ENCODE measurements around the gene RNF208.

Gene RNF208

GRCh38 chr9:137186385-137186784 is 35.7 kb downstream of the RNF208 start:
- CTCF ChIA-PET = interaction anchor here (0.8 to 3.5 kb wide), 3 partner anchors 49 to 57 kb away, joined by 3 to 16 read pairs (median 3); no protein-coding TSS in a partner anchor
- TF ChIP-seq, protein P1, sequence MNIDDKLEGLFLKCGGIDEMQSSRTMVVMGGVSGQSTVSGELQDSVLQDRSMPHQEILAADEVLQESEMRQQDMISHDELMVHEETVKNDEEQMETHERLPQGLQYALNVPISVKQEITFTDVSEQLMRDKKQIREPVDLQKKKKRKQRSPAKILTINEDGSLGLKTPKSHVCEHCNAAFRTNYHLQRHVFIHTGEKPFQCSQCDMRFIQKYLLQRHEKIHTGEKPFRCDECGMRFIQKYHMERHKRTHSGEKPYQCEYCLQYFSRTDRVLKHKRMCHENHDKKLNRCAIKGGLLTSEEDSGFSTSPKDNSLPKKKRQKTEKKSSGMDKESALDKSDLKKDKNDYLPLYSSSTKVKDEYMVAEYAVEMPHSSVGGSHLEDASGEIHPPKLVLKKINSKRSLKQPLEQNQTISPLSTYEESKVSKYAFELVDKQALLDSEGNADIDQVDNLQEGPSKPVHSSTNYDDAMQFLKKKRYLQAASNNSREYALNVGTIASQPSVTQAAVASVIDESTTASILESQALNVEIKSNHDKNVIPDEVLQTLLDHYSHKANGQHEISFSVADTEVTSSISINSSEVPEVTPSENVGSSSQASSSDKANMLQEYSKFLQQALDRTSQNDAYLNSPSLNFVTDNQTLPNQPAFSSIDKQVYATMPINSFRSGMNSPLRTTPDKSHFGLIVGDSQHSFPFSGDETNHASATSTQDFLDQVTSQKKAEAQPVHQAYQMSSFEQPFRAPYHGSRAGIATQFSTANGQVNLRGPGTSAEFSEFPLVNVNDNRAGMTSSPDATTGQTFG (tag by site-specific recombination; IDR thresholded peaks at IDR 0.05; ENCODE audit: borderline replicate concordance) = no peak
- TF ChIP-seq SETDB1 (IDR thresholded peaks at IDR 0.05; ENCODE audit: insufficient read length, low read length) (no peak), ZNF600 (tag by site-specific recombination; IDR thresholded peaks at IDR 0.05) (no peak), ZNF837 (tag by site-specific recombination; IDR thresholded peaks at IDR 0.05) (no peak), ZNF777 (tag by site-specific recombination; IDR thresholded peaks at IDR 0.05; ENCODE audit: borderline replicate concordance) (no peak), ZEB2 (tag by site-specific recombination; IDR thresholded peaks at IDR 0.05) (no peak), ZNF223 (tag by site-specific recombination; IDR thresholded peaks at IDR 0.05) (no peak), HOXC10 (CRISPR knock-in tag; IDR thresholded peaks at IDR 0.05) (no peak), ZNF560 (tag by site-specific recombination; IDR thresholded peaks at IDR 0.05; ENCODE audit: borderline replicate concordance) (no peak), KLF16 (tag by site-specific recombination; IDR thresholded peaks at IDR 0.05) (no peak), ZBTB20 (tag by site-specific recombination; IDR thresholded peaks at IDR 0.05) (no peak), ZNF654 (tag by site-specific recombination; IDR thresholded peaks at IDR 0.05; ENCODE audit: low read depth) (no peak), ZFP41 (tag by site-specific recombination; IDR thresholded peaks at IDR 0.05; ENCODE audit: borderline replicate concordance) (no peak), PATZ1 (tag by site-specific recombination; IDR thresholded peaks at IDR 0.05) (no peak), OVOL3 (tag by site-specific recombination; IDR thresholded peaks at IDR 0.05) (no peak), ZNF175 (tag by site-specific recombination; IDR thresholded peaks at IDR 0.05) (no peak), ZNF10 (tag by site-specific recombination; IDR thresholded peaks at IDR 0.05) (no peak)
- TF ChIP-seq, protein P2, sequence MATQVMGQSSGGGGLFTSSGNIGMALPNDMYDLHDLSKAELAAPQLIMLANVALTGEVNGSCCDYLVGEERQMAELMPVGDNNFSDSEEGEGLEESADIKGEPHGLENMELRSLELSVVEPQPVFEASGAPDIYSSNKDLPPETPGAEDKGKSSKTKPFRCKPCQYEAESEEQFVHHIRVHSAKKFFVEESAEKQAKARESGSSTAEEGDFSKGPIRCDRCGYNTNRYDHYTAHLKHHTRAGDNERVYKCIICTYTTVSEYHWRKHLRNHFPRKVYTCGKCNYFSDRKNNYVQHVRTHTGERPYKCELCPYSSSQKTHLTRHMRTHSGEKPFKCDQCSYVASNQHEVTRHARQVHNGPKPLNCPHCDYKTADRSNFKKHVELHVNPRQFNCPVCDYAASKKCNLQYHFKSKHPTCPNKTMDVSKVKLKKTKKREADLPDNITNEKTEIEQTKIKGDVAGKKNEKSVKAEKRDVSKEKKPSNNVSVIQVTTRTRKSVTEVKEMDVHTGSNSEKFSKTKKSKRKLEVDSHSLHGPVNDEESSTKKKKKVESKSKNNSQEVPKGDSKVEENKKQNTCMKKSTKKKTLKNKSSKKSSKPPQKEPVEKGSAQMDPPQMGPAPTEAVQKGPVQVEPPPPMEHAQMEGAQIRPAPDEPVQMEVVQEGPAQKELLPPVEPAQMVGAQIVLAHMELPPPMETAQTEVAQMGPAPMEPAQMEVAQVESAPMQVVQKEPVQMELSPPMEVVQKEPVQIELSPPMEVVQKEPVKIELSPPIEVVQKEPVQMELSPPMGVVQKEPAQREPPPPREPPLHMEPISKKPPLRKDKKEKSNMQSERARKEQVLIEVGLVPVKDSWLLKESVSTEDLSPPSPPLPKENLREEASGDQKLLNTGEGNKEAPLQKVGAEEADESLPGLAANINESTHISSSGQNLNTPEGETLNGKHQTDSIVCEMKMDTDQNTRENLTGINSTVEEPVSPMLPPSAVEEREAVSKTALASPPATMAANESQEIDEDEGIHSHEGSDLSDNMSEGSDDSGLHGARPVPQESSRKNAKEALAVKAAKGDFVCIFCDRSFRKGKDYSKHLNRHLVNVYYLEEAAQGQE (tag by site-specific recombination; IDR thresholded peaks at IDR 0.05) = no peak
- H3K4me3 ChIP-seq (ENCODE audit: low read depth, low read length) = no peak overlapping the region
- peaks cover 11% of the 10 kb centered on the region for H3K4me1 ChIP-seq (ENCODE audit: control insufficient read depth, insufficient read depth, low read length)
- peaks cover 0 to 74% of the 10 kb centered on the region in 2 experiments; a peak in 1 of 3 replicates for H3K36me3 ChIP-seq (ENCODE audit: control insufficient read depth in 2 of 2, insufficient read depth in 1 of 2, low read length in 2 of 2)
- POLR2A ChIA-PET = interaction anchor here (7.1 kb wide), 1 partner anchor 19 kb away, joined by 178 read pairs; the partner anchor contains the start of genes NDOR1, TMEM203 and TPRN
- H3K9me3 ChIP-seq (ENCODE audit: control insufficient read depth, insufficient read depth, low read depth, low read length) = no peaks in the 10 kb centered on the region
- H3K27ac ChIP-seq (ENCODE audit: extremely low read depth, low read depth, low read length) = no peak overlapping the region

DNA sequence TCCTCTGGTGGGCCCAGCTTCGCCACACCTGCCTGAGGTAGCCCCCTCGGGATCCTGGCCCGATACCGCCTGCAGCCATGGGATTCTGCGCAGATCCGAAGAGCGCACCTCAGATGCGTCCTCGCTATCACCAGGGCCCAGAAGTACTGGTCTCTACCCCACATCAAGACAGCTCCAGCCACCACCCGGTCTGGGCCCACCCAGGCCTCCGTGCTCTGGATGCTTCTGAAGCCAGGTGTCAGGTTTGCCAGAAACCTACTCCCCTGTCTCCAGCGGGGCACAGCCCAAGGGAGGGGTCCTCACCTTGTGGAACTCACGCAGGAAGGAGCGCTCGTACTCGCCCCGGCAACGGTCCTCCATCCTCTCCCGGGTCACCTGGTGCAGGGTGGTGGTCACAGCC is 36.1 kb downstream of the RNF208 start:
- Histone ChIP-seq H3K27ac (ENCODE audit: extremely low read depth, low read depth, low read length) (no peak overlapping the region), H3K36me3 (ENCODE audit: control insufficient read depth in 2 of 2, insufficient read depth in 1 of 2, low read length in 2 of 2) (peaks cover 0 to 74% of the 10 kb centered on the region in 2 experiments; a peak in 1 of 3 replicates), H3K4me1 (ENCODE audit: control insufficient read depth, insufficient read depth, low read length) (peaks cover 11% of the 10 kb centered on the region), H3K9me3 (ENCODE audit: control insufficient read depth, insufficient read depth, low read depth, low read length) (no peaks in the 10 kb centered on the region), H3K4me3 (ENCODE audit: low read depth, low read length) (no peak overlapping the region)
- CTCF ChIA-PET = interaction anchor here (3.5 kb wide), 1 partner anchor 50 kb away, joined by 16 read pairs; no protein-coding TSS in a partner anchor
- POLR2A ChIA-PET = no interaction called here
- TF ChIP-seq ZNF561 (tag by site-specific recombination; IDR thresholded peaks at IDR 0.05; ENCODE audit: borderline replicate concordance) (no peak), ZBTB11 (tag by site-specific recombination; conservative IDR thresholded peaks at IDR 0.05; ENCODE audit: low read depth) (no peak), ZNF426 (tag by site-specific recombination; IDR thresholded peaks at IDR 0.05) (no peak), ZNF398 (tag by site-specific recombination; IDR thresholded peaks at IDR 0.05) (no peak)

Data from HEK293 (cell line).